ENCODE measurements around the gene SNX13.

DNA sequence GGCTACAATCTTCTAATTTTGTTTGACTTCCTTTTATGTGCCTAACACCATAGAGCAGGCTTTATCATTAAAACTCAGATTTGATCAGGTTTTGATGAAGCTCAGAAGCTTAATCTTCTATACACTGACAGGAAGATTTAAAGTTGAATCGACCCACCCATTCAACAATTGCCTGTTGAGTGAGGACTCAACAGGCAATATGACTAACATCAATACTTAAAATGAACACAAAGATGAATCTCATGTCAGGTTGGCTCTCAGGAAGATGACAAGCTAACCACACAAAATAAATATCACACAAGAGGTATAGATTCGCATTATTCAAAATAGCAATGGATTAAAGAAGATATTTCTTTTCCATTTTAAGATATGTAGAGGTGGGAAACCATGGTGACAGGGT, 36.7 kb upstream of the SNX13 start:
- TF ChIP-seq, protein P1, sequence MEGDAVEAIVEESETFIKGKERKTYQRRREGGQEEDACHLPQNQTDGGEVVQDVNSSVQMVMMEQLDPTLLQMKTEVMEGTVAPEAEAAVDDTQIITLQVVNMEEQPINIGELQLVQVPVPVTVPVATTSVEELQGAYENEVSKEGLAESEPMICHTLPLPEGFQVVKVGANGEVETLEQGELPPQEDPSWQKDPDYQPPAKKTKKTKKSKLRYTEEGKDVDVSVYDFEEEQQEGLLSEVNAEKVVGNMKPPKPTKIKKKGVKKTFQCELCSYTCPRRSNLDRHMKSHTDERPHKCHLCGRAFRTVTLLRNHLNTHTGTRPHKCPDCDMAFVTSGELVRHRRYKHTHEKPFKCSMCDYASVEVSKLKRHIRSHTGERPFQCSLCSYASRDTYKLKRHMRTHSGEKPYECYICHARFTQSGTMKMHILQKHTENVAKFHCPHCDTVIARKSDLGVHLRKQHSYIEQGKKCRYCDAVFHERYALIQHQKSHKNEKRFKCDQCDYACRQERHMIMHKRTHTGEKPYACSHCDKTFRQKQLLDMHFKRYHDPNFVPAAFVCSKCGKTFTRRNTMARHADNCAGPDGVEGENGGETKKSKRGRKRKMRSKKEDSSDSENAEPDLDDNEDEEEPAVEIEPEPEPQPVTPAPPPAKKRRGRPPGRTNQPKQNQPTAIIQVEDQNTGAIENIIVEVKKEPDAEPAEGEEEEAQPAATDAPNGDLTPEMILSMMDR (IDR thresholded peaks at IDR 0.05; ENCODE audit: insufficient read depth, low read length), result no peak
- TF ChIP-seq GABPA (IDR thresholded peaks at IDR 0.05; ENCODE audit: low read depth) (no peak), POLR2AphosphoS5 (IDR thresholded peaks at IDR 0.05; ENCODE audit: low read depth) (no peak), SPI1 (IDR thresholded peaks at IDR 0.05; ENCODE audit: borderline replicate concordance, low read depth) (no peak)
- TF ChIP-seq, protein P2, sequence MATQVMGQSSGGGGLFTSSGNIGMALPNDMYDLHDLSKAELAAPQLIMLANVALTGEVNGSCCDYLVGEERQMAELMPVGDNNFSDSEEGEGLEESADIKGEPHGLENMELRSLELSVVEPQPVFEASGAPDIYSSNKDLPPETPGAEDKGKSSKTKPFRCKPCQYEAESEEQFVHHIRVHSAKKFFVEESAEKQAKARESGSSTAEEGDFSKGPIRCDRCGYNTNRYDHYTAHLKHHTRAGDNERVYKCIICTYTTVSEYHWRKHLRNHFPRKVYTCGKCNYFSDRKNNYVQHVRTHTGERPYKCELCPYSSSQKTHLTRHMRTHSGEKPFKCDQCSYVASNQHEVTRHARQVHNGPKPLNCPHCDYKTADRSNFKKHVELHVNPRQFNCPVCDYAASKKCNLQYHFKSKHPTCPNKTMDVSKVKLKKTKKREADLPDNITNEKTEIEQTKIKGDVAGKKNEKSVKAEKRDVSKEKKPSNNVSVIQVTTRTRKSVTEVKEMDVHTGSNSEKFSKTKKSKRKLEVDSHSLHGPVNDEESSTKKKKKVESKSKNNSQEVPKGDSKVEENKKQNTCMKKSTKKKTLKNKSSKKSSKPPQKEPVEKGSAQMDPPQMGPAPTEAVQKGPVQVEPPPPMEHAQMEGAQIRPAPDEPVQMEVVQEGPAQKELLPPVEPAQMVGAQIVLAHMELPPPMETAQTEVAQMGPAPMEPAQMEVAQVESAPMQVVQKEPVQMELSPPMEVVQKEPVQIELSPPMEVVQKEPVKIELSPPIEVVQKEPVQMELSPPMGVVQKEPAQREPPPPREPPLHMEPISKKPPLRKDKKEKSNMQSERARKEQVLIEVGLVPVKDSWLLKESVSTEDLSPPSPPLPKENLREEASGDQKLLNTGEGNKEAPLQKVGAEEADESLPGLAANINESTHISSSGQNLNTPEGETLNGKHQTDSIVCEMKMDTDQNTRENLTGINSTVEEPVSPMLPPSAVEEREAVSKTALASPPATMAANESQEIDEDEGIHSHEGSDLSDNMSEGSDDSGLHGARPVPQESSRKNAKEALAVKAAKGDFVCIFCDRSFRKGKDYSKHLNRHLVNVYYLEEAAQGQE (IDR thresholded peaks at IDR 0.05; ENCODE audit: insufficient replicate concordance, low read depth), result no peak

All from HL-60 (cell line).